ENCODE measurements around the gene CFAP54. TPM values are rescaled to one million over a fixed set of nuclear protein-coding genes. Genes with fewer than 3 reads are reported as not detected.

CFAP54 gene
- total RNA-seq, 1 donor from 2014 or later, result 0.16 TPM

- no peak overlapping the region for H3K27ac ChIP-seq (replicated peaks)
- TF ChIP-seq, protein P1, sequence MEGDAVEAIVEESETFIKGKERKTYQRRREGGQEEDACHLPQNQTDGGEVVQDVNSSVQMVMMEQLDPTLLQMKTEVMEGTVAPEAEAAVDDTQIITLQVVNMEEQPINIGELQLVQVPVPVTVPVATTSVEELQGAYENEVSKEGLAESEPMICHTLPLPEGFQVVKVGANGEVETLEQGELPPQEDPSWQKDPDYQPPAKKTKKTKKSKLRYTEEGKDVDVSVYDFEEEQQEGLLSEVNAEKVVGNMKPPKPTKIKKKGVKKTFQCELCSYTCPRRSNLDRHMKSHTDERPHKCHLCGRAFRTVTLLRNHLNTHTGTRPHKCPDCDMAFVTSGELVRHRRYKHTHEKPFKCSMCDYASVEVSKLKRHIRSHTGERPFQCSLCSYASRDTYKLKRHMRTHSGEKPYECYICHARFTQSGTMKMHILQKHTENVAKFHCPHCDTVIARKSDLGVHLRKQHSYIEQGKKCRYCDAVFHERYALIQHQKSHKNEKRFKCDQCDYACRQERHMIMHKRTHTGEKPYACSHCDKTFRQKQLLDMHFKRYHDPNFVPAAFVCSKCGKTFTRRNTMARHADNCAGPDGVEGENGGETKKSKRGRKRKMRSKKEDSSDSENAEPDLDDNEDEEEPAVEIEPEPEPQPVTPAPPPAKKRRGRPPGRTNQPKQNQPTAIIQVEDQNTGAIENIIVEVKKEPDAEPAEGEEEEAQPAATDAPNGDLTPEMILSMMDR (IDR thresholded peaks at IDR 0.05; ENCODE audit: borderline replicate concordance), result no peak
- intact Hi-C loops (cut with micrococcal nuclease), result no loop called here
- no peaks in the 10 kb centered on the region for H3K9me3 ChIP-seq (replicated peaks)
- no peaks in the 10 kb centered on the region for H3K27me3 ChIP-seq (ENCODE audit: low read depth)
- no peak for DNase-seq
- no peaks in the 10 kb centered on the region for H3K4me1 ChIP-seq
- H3K36me3 ChIP-seq, result no peaks in the 10 kb centered on the region
- H3K4me3 ChIP-seq, result no peak overlapping the region
Measured at GRCh38 chr12:96786791-96787190, 297.4 kb downstream of the CFAP54 start.

DNA sequence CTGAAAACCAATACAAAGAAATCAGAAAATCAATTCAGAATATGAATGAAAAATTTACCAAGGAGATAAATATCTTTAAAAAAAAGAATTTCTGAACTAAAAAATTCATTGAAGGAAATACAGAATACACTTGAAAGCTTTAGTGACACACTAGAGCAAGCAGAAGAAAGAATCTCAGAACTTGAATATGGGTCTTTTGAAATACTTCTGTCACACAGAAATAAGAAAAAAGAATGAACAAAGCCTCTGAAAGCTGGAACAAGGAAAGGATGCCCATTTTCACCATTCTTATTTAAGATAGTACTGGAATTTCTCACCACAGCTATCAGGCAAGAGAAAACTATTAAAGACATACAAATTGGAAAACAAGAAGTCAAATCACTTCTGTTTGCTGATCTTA lies 314.6 kb downstream of the CFAP54 start:
- no peak for DNase-seq
- no peaks in the 10 kb centered on the region for H3K27me3 ChIP-seq (ENCODE audit: low read depth)
- intact Hi-C loops (cut with micrococcal nuclease), result no loop called here

GRCh38 chr12:96806272-96806671 lies 316.9 kb downstream of the CFAP54 start:
- TF ChIP-seq, protein P1 (IDR thresholded peaks at IDR 0.05; ENCODE audit: borderline replicate concordance), result no peak
- intact Hi-C loops (cut with micrococcal nuclease), result no loop called here

More for the DNA sequence above, 314.6 kb downstream of the CFAP54 start:
- Histone ChIP-seq H3K4me3 (no peak overlapping the region), H3K27ac (replicated peaks) (no peak overlapping the region), H3K9me3 (replicated peaks) (peaks cover 38% of the 10 kb centered on the region), H3K4me1 (no peaks in the 10 kb centered on the region), H3K36me3 (no peaks in the 10 kb centered on the region)
- TF ChIP-seq, protein P1 (IDR thresholded peaks at IDR 0.05; ENCODE audit: borderline replicate concordance), result no peak

GRCh38 chr12:96807741-96808140 lies 318.4 kb downstream of the CFAP54 start:
- no peak overlapping the region for H3K4me3 ChIP-seq
- H3K36me3 ChIP-seq, result no peaks in the 10 kb centered on the region
- H3K27ac ChIP-seq (replicated peaks), result no peak overlapping the region
- no peak for DNase-seq
- peaks cover 41% of the 10 kb centered on the region for H3K9me3 ChIP-seq (replicated peaks)
- TF ChIP-seq, protein P1 (IDR thresholded peaks at IDR 0.05; ENCODE audit: borderline replicate concordance), result no peak
- no peaks in the 10 kb centered on the region for H3K27me3 ChIP-seq (ENCODE audit: low read depth)
- no peaks in the 10 kb centered on the region for H3K4me1 ChIP-seq
- intact Hi-C loops (cut with micrococcal nuclease), result no loop called here

More at GRCh38 chr12:96806272-96806671, 316.9 kb downstream of the CFAP54 start:
- Histone ChIP-seq H3K4me1 (no peaks in the 10 kb centered on the region), H3K36me3 (no peaks in the 10 kb centered on the region), H3K27ac (replicated peaks) (no peak overlapping the region), H3K9me3 (replicated peaks) (peaks cover 41% of the 10 kb centered on the region), H3K4me3 (no peak overlapping the region), H3K27me3 (ENCODE audit: low read depth) (no peaks in the 10 kb centered on the region)
- no peak for DNase-seq

DNA sequence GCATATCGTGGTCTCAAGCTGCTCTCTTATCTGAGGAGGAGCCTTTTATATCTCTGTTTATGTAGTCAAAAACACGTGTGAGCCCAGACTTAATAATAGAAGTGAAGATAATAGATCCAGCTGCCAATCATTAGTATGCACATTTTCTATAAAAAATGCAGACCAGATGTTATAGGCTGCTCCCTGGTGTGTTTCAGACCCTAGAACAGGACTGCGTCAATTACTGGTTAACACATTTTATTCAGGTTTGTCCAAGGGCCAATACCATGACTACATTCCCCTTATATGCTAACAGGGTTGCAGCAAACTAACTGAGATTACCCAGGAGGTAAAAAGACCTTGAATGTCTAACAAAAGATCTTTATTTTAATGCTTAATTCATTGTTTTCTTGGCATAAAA lies 319.2 kb downstream of the CFAP54 start:
- DNase-seq, result no peak
- no peak overlapping the region for H3K27ac ChIP-seq (replicated peaks)
- H3K9me3 ChIP-seq (replicated peaks), result peaks cover 32% of the 10 kb centered on the region
- no peaks in the 10 kb centered on the region for H3K4me1 ChIP-seq
- H3K27me3 ChIP-seq (ENCODE audit: low read depth), result no peaks in the 10 kb centered on the region
- no peaks in the 10 kb centered on the region for H3K36me3 ChIP-seq
- H3K4me3 ChIP-seq, result no peak overlapping the region
- intact Hi-C loops (cut with micrococcal nuclease), result no loop called here
- TF ChIP-seq, protein P1 (IDR thresholded peaks at IDR 0.05; ENCODE audit: borderline replicate concordance), result no peak

Measured in left ventricle myocardium inferior (tissue), 1 donor.